Vagina (tissue), 2 donors: Measurements from ENCODE around the gene CEACAM4.

Experiments used
- CTCF ChIP-seq, 3 experiments: fragments of 450-650 bp in 2 of 3; fragments of 200-600 bp in 1 of 3; sonication (generic) in 1 of 3; IDR thresholded peaks; one replicate each; pipeline ENCODE4 v1.5.1; 2017 to 2019; ENCODE audit warnings: antibody characterized with exemption in 3 of 3, mild to moderate bottlenecking in 2 of 3, moderate library complexity in 2 of 3
- POLR2A ChIP-seq, 2 donors: fragments of 450-650 bp; IDR thresholded peaks; one replicate each; pipeline ENCODE4 v1.6.1; 2017; ENCODE audit warnings: antibody characterized with exemption in 2 of 2, mild to moderate bottlenecking in 2 of 2, moderate library complexity in 2 of 2

GRCh38 chr19:41621226-41621625 lies 5.6 kb downstream of the CEACAM4 start:
- TF ChIP-seq CTCF (IDR thresholded peaks at IDR 0.05) (no peak), POLR2A (IDR thresholded peaks at IDR 0.05) (no peak)
